GM12878 (cell line): ENCODE results near the gene CYP8B1. TPM values are rescaled to one million over a fixed set of nuclear protein-coding genes. Genes with fewer than 3 reads are reported as not detected.

Experiments
- ATAC-seq: fragments of 200-7000 bp; cut with Tn5 transposase; 3 replicates; pipeline ENCODE4 v1.9.1; 2020; ENCODE audit warnings: mild to moderate bottlenecking, moderate library complexity
- BruUV-seq: library from RNA; stranded (reverse); fragments of 400-500 nt; replicated peaks from 2 replicates; lab custom pipeline; 2021; lab: Mats Ljungman, UMichigan
- CTCF ChIA-PET: fragments of 300-600 bp; sonication (Branson Sonifier 250); formaldehyde crosslinking; extraction: SDS; loops from one replicate; lab custom pipeline; 2021; ENCODE audit warnings: inconsistent platforms; lab: Yijun Ruan, JAX
- POLR2A ChIA-PET: fragments of 350-600 bp; formaldehyde crosslinking; extraction: SDS; loops from one replicate; lab custom pipeline; 2021; ENCODE audit warnings: inconsistent platforms; lab: Charles Lee
- RAD21 ChIA-PET: fragments of 300-600 bp; sonication (Branson Sonifier 250); formaldehyde crosslinking; loops from one replicate; lab custom pipeline; 2023; ENCODE audit warnings: antibody characterized with exemption; ENCODE audit not compliant: unreplicated experiment; lab: Charles Lee
- SMC1A ChIA-PET: fragments of 300-600 bp; sonication (Branson Sonifier 250); formaldehyde crosslinking; loops from one replicate; lab custom pipeline; 2023; ENCODE audit not compliant: unreplicated experiment, uncharacterized antibody; lab: Charles Lee
- DNase-seq: peaks from one replicate; pipeline ENCODE4 v3.0.0-alpha.2; 2011; ENCODE audit warnings: low read depth, low spot score
- FAIRE-seq: peaks from 3 replicates; lab custom pipeline; 2011; peaks lifted over from hg19 to GRCh38; lab: Jason Lieb, UNC
- H2AFZ ChIP-seq: 2 replicates; pipeline ENCODE4 v1.6.0; 2011; ENCODE audit warnings: low read depth, low read length, control low read depth; ENCODE audit not compliant: control insufficient read depth
- H3K27ac ChIP-seq: 2 replicates; pipeline ENCODE4 v1.5.1; 2011; ENCODE audit warnings: control low read depth; ENCODE audit not compliant: control insufficient read depth, insufficient read depth
- H3K27me3 ChIP-seq, 2 experiments: replicated peaks in 1 of 2; 2 replicates each; pipeline versions ENCODE4 v1.6.0 to v1.6.1; 2011; ENCODE audit warnings: low read length in 1 of 2; ENCODE audit not compliant: control insufficient read depth in 2 of 2, insufficient read depth in 2 of 2
- H3K36me3 ChIP-seq, 2 experiments: 2 replicates each; pipeline ENCODE4 v1.5.1; 2011; ENCODE audit warnings: low read length in 1 of 2; ENCODE audit not compliant: control insufficient read depth in 2 of 2, insufficient read depth in 2 of 2
- H3K4me1 ChIP-seq: 2 replicates; pipeline ENCODE4 v1.6.1; 2011; ENCODE audit warnings: mild to moderate bottlenecking, low read length, moderate library complexity, mixed read lengths; ENCODE audit not compliant: control insufficient read depth, insufficient read depth
- H3K4me2 ChIP-seq: 2 replicates; pipeline ENCODE4 v1.6.0; 2011; ENCODE audit warnings: control low read depth; ENCODE audit not compliant: control insufficient read depth, insufficient read depth
- H3K4me3 ChIP-seq: fragments of 200-600 bp; sonication (generic); 2 replicates; pipeline ENCODE4 v1.5.1; 2016
- H3K79me2 ChIP-seq: 2 replicates; pipeline ENCODE4 v1.6.0; 2011; ENCODE audit warnings: low read length; ENCODE audit not compliant: control insufficient read depth, insufficient read depth
- H3K9ac ChIP-seq: 2 replicates; pipeline ENCODE4 v1.8.0; 2011; ENCODE audit warnings: low read length, control low read depth, mixed read lengths; ENCODE audit not compliant: control insufficient read depth, insufficient read depth
- H3K9me3 ChIP-seq: replicated peaks from 3 replicates; pipeline ENCODE4 v1.5.1; 2011; ENCODE audit warnings: mild to moderate bottlenecking, low read length; ENCODE audit not compliant: control insufficient read depth, insufficient read depth
- H4K20me1 ChIP-seq: 2 replicates; pipeline ENCODE4 v1.6.0; 2011; ENCODE audit not compliant: control insufficient read depth, insufficient read depth
- CHD2 ChIP-seq: IDR thresholded peaks from 2 replicates; pipeline ENCODE4 v1.6.1; 2011; ENCODE audit warnings: low read depth, low read length, improper control_type of control experiment, borderline replicate concordance
- LARP7 ChIP-seq: fragments of 450-650 bp; IDR thresholded peaks from 2 replicates; pipeline ENCODE4 v1.6.1; 2017; ENCODE audit warnings: mild to moderate bottlenecking
- SREBF1 ChIP-seq: IDR thresholded peaks from 2 replicates; pipeline ENCODE4 v1.6.1; 2012; ENCODE audit warnings: mild to moderate bottlenecking, low read length
- TCF3 ChIP-seq: IDR thresholded peaks from 2 replicates; pipeline ENCODE4 v1.6.1; 2012; ENCODE audit warnings: low read depth, mild to moderate bottlenecking, low read length, borderline replicate concordance; ENCODE audit not compliant: insufficient read depth
- WGBS: methylation state at CpG from one replicate; pipeline ENCODE4 v1.1.6; 2016; ENCODE audit warnings: low lambda C conversion rate; ENCODE audit not compliant: insufficient replicate concordance, insufficient coverage; ENCODE audit errors: missing lambda C conversion rate; 5-methylcytosine and 5-hydroxymethylcytosine counted together
- in situ Hi-C: fragments of 300-500 bp; cut with MboI; formaldehyde crosslinking; loops from 9 replicates; pipeline ENCODE4 v1.14.3; 2018; ENCODE audit warnings: mixed read lengths
- intact Hi-C: fragments of 100-400 bp; cut with micrococcal nuclease; formaldehyde crosslinking; loops from one replicate; pipeline ENCODE4 v1.14.2; 2022; ENCODE audit not compliant: unreplicated experiment
- polyA plus RNA-seq, 11 experiments: library from polyadenylated mRNA; depleted of rRNA in 4 of 11; unstranded in 6 of 11; stranded (reverse) in 5 of 11; fragments of >200 nt; fragmentation: Nextera tagmentation in 4 of 11; fragmentation: Illumina TruSeq in 1 of 11; extraction: Ambion mirVana in 4 of 11; extraction: Trizol in 1 of 11; gene quantifications; 1 replicate in 1 of 11; 2 replicates in 10 of 11; pipeline versions ENCODE4 v1.2.1 to v1.2.3, GENCODE V29; 2011 to 2016; ENCODE audit warnings: inconsistent platforms in 2 of 11, missing spikeins in 2 of 11, low read depth in 1 of 11
- total RNA-seq, 4 experiments: library from RNA; depleted of rRNA in 3 of 4; stranded (reverse); fragments of >200 nt in 3 of 4; fragmentation: Illumina TruSeq in 1 of 4; extraction: Trizol in 1 of 4; gene quantifications; 2 replicates each; pipeline versions ENCODE4 v1.2.1 to v1.2.3, GENCODE V29; 2013 to 2021
- TF ChIP-seq, protein P1 (sequence below): fragments of 450-650 bp; IDR thresholded peaks from 2 replicates; pipeline ENCODE4 v1.6.1; 2016; ENCODE audit warnings: mild to moderate bottlenecking, moderate library complexity, borderline replicate concordance

The CYP8B1 gene
- total and polyA plus RNA-seq, 10 of the 15 experiments (the other 5 are each of a cell fraction or from before 2014, with no cell fraction given) = 0.08 TPM; not detected in 9

DNA sequence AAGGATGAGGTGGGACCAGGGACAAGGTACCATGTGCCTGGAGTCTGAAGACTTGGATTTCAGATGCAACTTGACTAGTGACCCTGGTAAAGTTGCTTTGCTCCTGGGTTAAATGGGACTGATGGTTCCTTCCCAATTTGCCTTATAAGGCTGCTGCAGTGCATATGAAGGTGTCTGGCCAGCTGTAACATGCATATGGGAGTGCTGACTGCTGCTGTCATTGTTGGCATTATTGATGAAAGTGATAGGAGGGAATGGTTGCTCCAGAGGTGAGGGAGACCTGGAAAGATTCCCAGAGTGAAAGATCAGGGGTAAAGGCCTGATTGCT, 20.5 kb downstream of the CYP8B1 start:
- no peak for DNase-seq
- ChIA-PET SMC1A (no interaction called here), POLR2A (no interaction called here), RAD21 (interaction anchor here (0.7 kb wide), 1 partner anchor 146 kb away, joined by 3 read pairs; no protein-coding TSS in a partner anchor)
- in situ Hi-C loops (no loop called here), intact Hi-C loops (no loop called here)
- FAIRE-seq = no peak
- BruUV-seq = no TSS peak
- H3K9ac ChIP-seq = no peak overlapping the region
- H3K9me3 ChIP-seq = no peaks in the 10 kb centered on the region
- H3K79me2 ChIP-seq = no peaks in the 10 kb centered on the region
- no peaks in the 10 kb centered on the region for H3K4me1 ChIP-seq
- no peaks in the 10 kb centered on the region for H3K27me3 ChIP-seq
- no peak for TF ChIP-seq CHD2
- TF ChIP-seq TCF3 = no peak
- TF ChIP-seq, all 136 proteins: peak for 0
- H3K4me2 ChIP-seq = no peak overlapping the region
- H2AFZ ChIP-seq = no peak overlapping the region
- no peak overlapping the region for H3K4me3 ChIP-seq
- CTCF ChIA-PET = no interaction called here
- no peak for ATAC-seq
- no peaks in the 10 kb centered on the region for H3K36me3 ChIP-seq
- no peaks in the 10 kb centered on the region for H4K20me1 ChIP-seq
- H3K27ac ChIP-seq = no peak overlapping the region

DNA sequence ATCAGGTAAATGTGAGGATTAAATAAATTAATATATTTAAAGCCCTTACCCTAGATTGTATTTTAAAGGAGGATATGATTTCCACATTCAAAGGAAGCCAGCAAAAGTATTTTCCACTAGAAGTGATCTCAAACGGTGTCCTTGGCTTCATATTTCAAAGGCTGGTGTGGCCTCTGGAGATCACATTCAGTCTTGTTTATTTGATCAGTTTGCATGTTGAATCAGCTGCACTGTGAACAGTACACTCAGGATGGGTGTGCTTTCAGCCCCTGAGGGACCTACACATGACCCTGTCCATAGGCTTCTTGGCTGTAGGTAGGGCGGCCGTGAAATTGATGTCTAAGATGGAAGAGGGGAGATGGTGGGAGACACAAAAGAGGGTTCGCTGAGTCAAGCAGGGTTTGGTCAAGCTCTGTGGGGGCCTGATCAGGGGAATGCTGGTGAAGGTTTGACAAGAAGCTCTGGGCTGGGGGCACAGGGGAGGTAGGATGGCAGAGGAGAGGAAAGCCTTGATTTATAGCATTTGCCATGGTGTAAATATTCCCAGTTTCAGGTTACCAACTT, 21.9 kb downstream of the CYP8B1 start:
- CTCF ChIA-PET = interaction anchor here (0.7 kb wide), 1 partner anchor 27 kb away, joined by 3 read pairs; no protein-coding TSS in a partner anchor
- no peak for FAIRE-seq

More for the DNA sequence above, 21.9 kb downstream of the CYP8B1 start:
- Histone ChIP-seq H3K27me3 (no peaks in the 10 kb centered on the region), H3K79me2 (no peaks in the 10 kb centered on the region), H4K20me1 (no peaks in the 10 kb centered on the region), H3K4me2 (no peak overlapping the region), H3K27ac (no peak overlapping the region), H3K9ac (no peak overlapping the region), H2AFZ (no peak overlapping the region)
- POLR2A ChIA-PET = no interaction called here
- RAD21 ChIA-PET = no interaction called here
- 32% methylated on average over 4 of the region's 4 CpGs for WGBS
- in situ Hi-C loops (no loop called here), intact Hi-C loops (no loop called here)
- no peak for DNase-seq
- SMC1A ChIA-PET = interaction anchor here (1.0 kb wide), 1 partner anchor 15 kb away, joined by 3 read pairs; no protein-coding TSS in a partner anchor
- TF ChIP-seq LARP7 (no peak), SREBF1 (no peak)
- TF ChIP-seq, protein P1, sequence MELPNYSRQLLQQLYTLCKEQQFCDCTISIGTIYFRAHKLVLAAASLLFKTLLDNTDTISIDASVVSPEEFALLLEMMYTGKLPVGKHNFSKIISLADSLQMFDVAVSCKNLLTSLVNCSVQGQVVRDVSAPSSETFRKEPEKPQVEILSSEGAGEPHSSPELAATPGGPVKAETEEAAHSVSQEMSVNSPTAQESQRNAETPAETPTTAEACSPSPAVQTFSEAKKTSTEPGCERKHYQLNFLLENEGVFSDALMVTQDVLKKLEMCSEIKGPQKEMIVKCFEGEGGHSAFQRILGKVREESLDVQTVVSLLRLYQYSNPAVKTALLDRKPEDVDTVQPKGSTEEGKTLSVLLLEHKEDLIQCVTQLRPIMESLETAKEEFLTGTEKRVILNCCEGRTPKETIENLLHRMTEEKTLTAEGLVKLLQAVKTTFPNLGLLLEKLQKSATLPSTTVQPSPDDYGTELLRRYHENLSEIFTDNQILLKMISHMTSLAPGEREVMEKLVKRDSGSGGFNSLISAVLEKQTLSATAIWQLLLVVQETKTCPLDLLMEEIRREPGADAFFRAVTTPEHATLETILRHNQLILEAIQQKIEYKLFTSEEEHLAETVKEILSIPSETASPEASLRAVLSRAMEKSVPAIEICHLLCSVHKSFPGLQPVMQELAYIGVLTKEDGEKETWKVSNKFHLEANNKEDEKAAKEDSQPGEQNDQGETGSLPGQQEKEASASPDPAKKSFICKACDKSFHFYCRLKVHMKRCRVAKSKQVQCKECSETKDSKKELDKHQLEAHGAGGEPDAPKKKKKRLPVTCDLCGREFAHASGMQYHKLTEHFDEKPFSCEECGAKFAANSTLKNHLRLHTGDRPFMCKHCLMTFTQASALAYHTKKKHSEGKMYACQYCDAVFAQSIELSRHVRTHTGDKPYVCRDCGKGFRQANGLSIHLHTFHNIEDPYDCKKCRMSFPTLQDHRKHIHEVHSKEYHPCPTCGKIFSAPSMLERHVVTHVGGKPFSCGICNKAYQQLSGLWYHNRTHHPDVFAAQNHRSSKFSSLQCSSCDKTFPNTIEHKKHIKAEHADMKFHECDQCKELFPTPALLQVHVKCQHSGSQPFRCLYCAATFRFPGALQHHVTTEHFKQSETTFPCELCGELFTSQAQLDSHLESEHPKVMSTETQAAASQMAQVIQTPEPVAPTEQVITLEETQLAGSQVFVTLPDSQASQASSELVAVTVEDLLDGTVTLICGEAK = no peak
- TF ChIP-seq, all 136 proteins: peak for 0
- no peak for ATAC-seq
- BruUV-seq = no TSS peak
- H3K36me3 ChIP-seq = no peaks in the 10 kb centered on the region
- no peak overlapping the region for H3K4me3 ChIP-seq
- H3K9me3 ChIP-seq = no peaks in the 10 kb centered on the region
- no peaks in the 10 kb centered on the region for H3K4me1 ChIP-seq
